Measurements from ENCODE around the gene NANOS2.

NANOS2 gene

GRCh38 chr19:45890877-45891276 is 23.7 kb downstream of the NANOS2 start:
- DNase-seq = no peak

GRCh38 chr19:45889210-45889885 is 25.2 kb downstream of the NANOS2 start:
- no peak for DNase-seq

GRCh38 chr19:45887200-45887710 is 27.3 kb downstream of the NANOS2 start:
- no peak for DNase-seq

GRCh38 chr19:45886427-45887199 is 28.0 kb downstream of the NANOS2 start:
- DNase-seq = peak; percentile 84

- DNase-seq = peak; percentile 75
Observed at GRCh38 chr19:45885556-45886426, 28.8 kb downstream of the NANOS2 start, which contains the start of gene IRF2BP1. Gene IRF2BP1, minus strand, starts transcription at chr19:45886141. Its CDS starts 367 bp downstream, at chr19:45885774.

- no peak for DNase-seq
Observed at GRCh38 chr19:45884682-45885555, 29.7 kb downstream of the NANOS2 start.

- no peak for DNase-seq
Observed at GRCh38 chr19:45883881-45884681, 30.5 kb downstream of the NANOS2 start.

- no peak for DNase-seq
Observed at GRCh38 chr19:45883586-45883880, 31.0 kb downstream of the NANOS2 start.

GRCh38 chr19:45882652-45883585 is 31.7 kb downstream of the NANOS2 start:
- peak; percentile 53 for DNase-seq

- no peak for DNase-seq
Observed at GRCh38 chr19:45881909-45882528, 32.6 kb downstream of the NANOS2 start.

- no peak for DNase-seq
Observed at GRCh38 chr19:45881082-45881908, 33.3 kb downstream of the NANOS2 start.

- DNase-seq = no peak
Observed at GRCh38 chr19:45879971-45880370, 34.6 kb downstream of the NANOS2 start.

GRCh38 chr19:45879055-45879454 is 35.5 kb downstream of the NANOS2 start:
- DNase-seq = no peak

- no peak for DNase-seq
Observed at GRCh38 chr19:45878043-45878794, 36.4 kb downstream of the NANOS2 start.

GRCh38 chr19:45876411-45877197 is 38.0 kb downstream of the NANOS2 start:
- DNase-seq = no peak

GRCh38 chr19:45876161-45876410 is 38.5 kb downstream of the NANOS2 start:
- DNase-seq = no peak

GRCh38 chr19:45874620-45874966 is 40.0 kb downstream of the NANOS2 start:
- no peak for DNase-seq

Data from NCI-H2029 treated with DMSO at 0.1 percent for 48 hours (cell line).